ENCODE data around the gene ZNF616. TPM values are rescaled to one million over a fixed set of nuclear protein-coding genes. Genes with fewer than 3 reads are reported as not detected.

The ZNF616 gene
- total and polyA plus RNA-seq, 2 donors (not counting 1 experiment from before 2014, with no cell fraction given) = 1.4 to 14.2 TPM

DNA sequence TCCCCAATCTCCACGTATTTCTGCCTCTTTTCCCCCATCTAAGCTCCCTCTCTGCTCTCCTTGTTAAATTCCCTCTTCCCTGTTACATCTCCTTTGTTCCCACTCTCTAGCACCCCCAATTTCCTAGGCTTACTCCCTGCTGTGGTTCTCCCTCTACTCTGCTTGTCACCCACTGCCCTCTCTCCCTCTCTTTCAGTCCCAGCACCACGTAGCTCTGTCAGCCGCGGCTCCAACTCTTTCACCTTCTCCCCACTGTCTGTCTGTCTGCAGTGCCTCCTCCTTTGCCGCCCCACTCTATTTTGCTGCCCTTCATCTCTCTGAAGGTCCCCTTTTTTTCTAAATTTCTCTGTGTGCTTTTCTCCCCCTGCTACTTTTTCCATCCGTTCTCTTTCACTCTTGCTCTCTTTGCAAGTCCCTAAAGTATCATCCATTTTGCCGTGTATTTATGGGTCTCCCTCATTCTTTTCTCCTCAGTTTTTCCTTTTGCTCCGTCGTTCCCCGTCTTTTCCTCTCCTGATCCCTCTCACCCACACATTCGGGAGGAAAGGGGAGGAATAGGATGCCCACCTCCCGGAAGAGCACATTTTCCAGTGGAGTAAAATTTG is 45.1 kb downstream of the ZNF616 start:
- TF ChIP-seq CTCF (IDR thresholded peaks at IDR 0.05) = no peak
- TF ChIP-seq EZH2 (IDR thresholded peaks at IDR 0.05; ENCODE audit: borderline replicate concordance, insufficient read depth, low read depth, low read length, poor library complexity, severe bottlenecking) = no peak
- H3K4me1 Mint-ChIP-seq = peaks cover 33% of the 10 kb centered on the region
- H3K4me3 Mint-ChIP-seq = peak overlapping the region; percentile 93
- peaks cover 1 to 25% of the 10 kb centered on the region in 2 experiments for H3K36me3 ChIP-seq (replicated peaks in 1 of 2; ENCODE audit: control extremely low read depth in 1 of 2, control insufficient read depth in 1 of 2, extremely low read depth in 1 of 2, insufficient read depth in 2 of 2, low read length in 1 of 2)
- POLR2A ChIA-PET = no interaction called here
- DNase-seq (no peak), ATAC-seq (ENCODE audit: low read depth) (no peak)
- peaks cover 8 to 60% (median 21%) of the 10 kb centered on the region in 3 donors for H3K9me3 ChIP-seq (ENCODE audit: control extremely low read depth in 1 of 3, control insufficient read depth in 2 of 3, insufficient read depth in 1 of 3, low read length in 2 of 3)
- H3K4me1 ChIP-seq (ENCODE audit: control insufficient read depth in 2 of 2, insufficient read depth in 2 of 2, low read length in 2 of 2) = peaks cover 14 to 20% of the 10 kb centered on the region in 2 donors
- peak overlapping the region; percentile 90 for H2AFZ ChIP-seq (ENCODE audit: insufficient read depth, low read depth, low read length, poor library complexity, severe bottlenecking)
- H3K27me3 Mint-ChIP-seq = no peaks in the 10 kb centered on the region
- WGBS (ENCODE audit: insufficient coverage) = 45% methylated on average over 7 of the region's 12 CpGs
- H4K20me1 ChIP-seq (ENCODE audit: control insufficient read depth, insufficient read depth, low read length, poor library complexity, severe bottlenecking) = no peaks in the 10 kb centered on the region
- H3K9ac ChIP-seq (ENCODE audit: low read length) = peak overlapping the region; percentile 98
- peak overlapping the region; percentile 89 to 100 (median 99) for H3K4me3 ChIP-seq (ENCODE audit: control extremely low read depth in 1 of 5, extremely low read depth in 1 of 5, insufficient read depth in 1 of 5, low read depth in 2 of 5, low read length in 4 of 5)
- peaks cover 10% of the 10 kb centered on the region for H3K9me3 Mint-ChIP-seq (ENCODE audit: insufficient read depth)
- CTCF ChIA-PET = interaction anchor here (0.6 kb wide), 1 partner anchor 506 kb away, joined by 3 read pairs; no protein-coding TSS in a partner anchor
- H3K27ac ChIP-seq (ENCODE audit: low read length in 2 of 2) = peak overlapping the region in 1 of 2 donors; percentile 87
- H3K4me2 ChIP-seq (replicated peaks; ENCODE audit: low read depth, low read length, poor library complexity, severe bottlenecking) = peak overlapping the region; percentile 81
- H3K27ac Mint-ChIP-seq = peak overlapping the region; percentile 85
- peaks cover 48% of the 10 kb centered on the region for H3K79me2 ChIP-seq (ENCODE audit: control insufficient read depth, insufficient read depth, low read length)
- H3K27me3 ChIP-seq (replicated peaks in 1 of 4; ENCODE audit: control extremely low read depth in 1 of 4, control insufficient read depth in 3 of 4, insufficient read depth in 4 of 4, low read length in 3 of 4) = no peaks in the 10 kb centered on the region
- intact Hi-C loops (cut with micrococcal nuclease) = loop anchor here (1.0 to 10.0 kb wide), 4 partner anchors 46 to 1100 kb away; partner anchors contain the start of genes ZNF665 and ZNF836

DNA sequence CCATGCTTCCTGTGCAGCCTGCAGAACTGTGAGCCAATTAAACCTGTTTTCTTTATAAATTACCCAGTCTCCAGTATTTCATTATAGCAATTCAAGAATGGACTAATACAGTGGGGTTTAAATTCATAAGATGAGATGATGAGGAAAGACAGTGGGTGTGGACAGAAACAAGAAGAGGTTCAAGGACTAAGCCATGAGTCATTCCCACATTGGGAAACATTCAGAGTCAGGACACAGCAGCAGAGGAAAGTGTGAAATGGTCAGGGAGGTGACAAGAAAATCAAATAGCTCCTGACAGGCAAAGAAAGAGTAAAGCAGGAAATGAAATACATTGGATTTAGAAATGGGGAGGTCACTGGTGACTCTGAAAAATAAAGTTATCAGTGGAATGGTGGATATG is 53.3 kb downstream of the ZNF616 start:
- Histone ChIP-seq H3K27me3 (replicated peaks in 1 of 4; ENCODE audit: control extremely low read depth in 1 of 4, control insufficient read depth in 3 of 4, insufficient read depth in 4 of 4, low read length in 3 of 4) (no peaks in the 10 kb centered on the region), H3K27ac (ENCODE audit: low read length in 2 of 2) (no peak overlapping the region), H3K79me2 (ENCODE audit: control insufficient read depth, insufficient read depth, low read length) (peaks cover 31% of the 10 kb centered on the region), H3K4me3 (ENCODE audit: control extremely low read depth in 1 of 5, extremely low read depth in 1 of 5, insufficient read depth in 1 of 5, low read depth in 2 of 5, low read length in 4 of 5) (no peak overlapping the region), H3K9me3 (ENCODE audit: control extremely low read depth in 1 of 3, control insufficient read depth in 2 of 3, insufficient read depth in 1 of 3, low read length in 2 of 3) (peaks cover 2 to 34% (median 16%) of the 10 kb centered on the region in 3 donors), H3K4me2 (replicated peaks; ENCODE audit: low read depth, low read length, poor library complexity, severe bottlenecking) (no peak overlapping the region), H4K20me1 (ENCODE audit: control insufficient read depth, insufficient read depth, low read length, poor library complexity, severe bottlenecking) (no peaks in the 10 kb centered on the region), H2AFZ (ENCODE audit: insufficient read depth, low read depth, low read length, poor library complexity, severe bottlenecking) (no peak overlapping the region), H3K4me1 (ENCODE audit: control insufficient read depth in 2 of 2, insufficient read depth in 2 of 2, low read length in 2 of 2) (no peaks in the 10 kb centered on the region), H3K36me3 (replicated peaks in 1 of 2; ENCODE audit: control extremely low read depth in 1 of 2, control insufficient read depth in 1 of 2, extremely low read depth in 1 of 2, insufficient read depth in 2 of 2, low read length in 1 of 2) (peaks cover 16 to 66% of the 10 kb centered on the region in 2 experiments), H3K9ac (ENCODE audit: low read length) (no peak overlapping the region)
- H3K27ac Mint-ChIP-seq = no peak overlapping the region
- TF ChIP-seq EZH2 (IDR thresholded peaks at IDR 0.05; ENCODE audit: borderline replicate concordance, insufficient read depth, low read depth, low read length, poor library complexity, severe bottlenecking) (no peak), CTCF (IDR thresholded peaks at IDR 0.05) (no peak)
- intact Hi-C loops (cut with micrococcal nuclease) = no loop called here
- no peaks in the 10 kb centered on the region for H3K27me3 Mint-ChIP-seq
- no peak overlapping the region for H3K4me3 Mint-ChIP-seq
- no peak for ATAC-seq (ENCODE audit: low read depth)
- POLR2A ChIA-PET = no interaction called here
- CTCF ChIA-PET = no interaction called here
- peaks cover 1% of the 10 kb centered on the region for H3K4me1 Mint-ChIP-seq
- no peak for DNase-seq
- peaks cover 23% of the 10 kb centered on the region for H3K9me3 Mint-ChIP-seq (ENCODE audit: insufficient read depth)

Data from B cell (primary cell).